NCI-H446 treated with DMSO at 0.1 percent for 48 hours (cell line): ENCODE results near the gene KNDC1.
"Not testable (repeated sequence)": the region's sequence is repeated elsewhere in the genome, so short reads cannot be mapped to it uniquely, and the experiment has no call there.

Source experiments
- DNase-seq: peaks from one replicate; lab custom pipeline; 2025; lab: John Stamatoyannopoulos, UW

KNDC1 gene

GRCh38 chr10:133224756-133225372 lies 64.8 kb downstream of the KNDC1 start:
- DNase-seq: no peak

GRCh38 chr10:133225707-133226191 lies 65.7 kb downstream of the KNDC1 start:
- no peak for DNase-seq

DNA sequence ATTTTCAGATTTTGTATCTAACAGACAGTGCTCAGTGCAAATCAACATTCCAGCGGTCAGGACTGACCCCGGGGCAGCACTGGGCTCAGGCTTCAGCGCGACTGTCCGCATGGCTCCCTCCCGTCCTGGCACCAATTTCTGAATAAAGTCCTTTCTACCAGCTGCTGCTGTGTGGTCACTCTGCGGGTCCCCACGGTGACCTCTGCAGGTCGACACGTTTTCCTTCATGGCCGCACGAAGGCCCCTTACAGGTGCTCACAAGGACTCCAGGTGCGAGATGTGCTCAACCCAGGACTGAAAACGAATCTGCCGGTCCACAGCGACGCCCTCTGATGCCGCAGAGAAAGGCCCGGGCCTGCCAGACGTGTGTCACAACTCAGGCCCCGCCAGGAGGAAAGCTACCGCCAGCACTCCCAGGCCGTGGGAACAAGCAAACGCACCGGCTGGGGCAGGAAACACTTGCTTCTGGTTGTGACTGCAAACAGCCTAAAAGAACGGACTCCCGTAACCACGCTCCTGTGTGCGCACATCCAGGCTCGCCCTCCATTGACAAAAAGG lies 66.3 kb downstream of the KNDC1 start:
- no peak for DNase-seq

DNA sequence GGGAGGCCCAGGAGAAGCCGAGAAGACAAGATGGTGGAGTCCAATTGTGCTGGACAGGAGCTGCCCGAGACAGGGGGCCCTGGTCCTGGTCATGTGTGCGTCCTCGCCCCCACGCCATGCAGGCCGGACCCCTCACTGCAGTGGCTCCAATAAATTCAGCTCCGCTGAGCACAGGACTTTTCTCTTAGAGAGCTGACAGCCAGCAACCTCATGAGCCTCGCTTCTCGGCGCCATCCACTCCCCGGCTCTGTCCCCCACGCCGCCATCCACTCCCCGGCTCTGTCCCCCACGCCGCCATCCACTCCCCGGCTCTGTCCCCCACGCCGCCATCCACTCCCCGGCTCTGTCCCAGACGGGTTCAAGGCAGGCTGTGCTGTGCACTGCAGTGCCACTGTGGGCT lies 67.2 kb downstream of the KNDC1 start:
- DNase-seq: no peak

DNA sequence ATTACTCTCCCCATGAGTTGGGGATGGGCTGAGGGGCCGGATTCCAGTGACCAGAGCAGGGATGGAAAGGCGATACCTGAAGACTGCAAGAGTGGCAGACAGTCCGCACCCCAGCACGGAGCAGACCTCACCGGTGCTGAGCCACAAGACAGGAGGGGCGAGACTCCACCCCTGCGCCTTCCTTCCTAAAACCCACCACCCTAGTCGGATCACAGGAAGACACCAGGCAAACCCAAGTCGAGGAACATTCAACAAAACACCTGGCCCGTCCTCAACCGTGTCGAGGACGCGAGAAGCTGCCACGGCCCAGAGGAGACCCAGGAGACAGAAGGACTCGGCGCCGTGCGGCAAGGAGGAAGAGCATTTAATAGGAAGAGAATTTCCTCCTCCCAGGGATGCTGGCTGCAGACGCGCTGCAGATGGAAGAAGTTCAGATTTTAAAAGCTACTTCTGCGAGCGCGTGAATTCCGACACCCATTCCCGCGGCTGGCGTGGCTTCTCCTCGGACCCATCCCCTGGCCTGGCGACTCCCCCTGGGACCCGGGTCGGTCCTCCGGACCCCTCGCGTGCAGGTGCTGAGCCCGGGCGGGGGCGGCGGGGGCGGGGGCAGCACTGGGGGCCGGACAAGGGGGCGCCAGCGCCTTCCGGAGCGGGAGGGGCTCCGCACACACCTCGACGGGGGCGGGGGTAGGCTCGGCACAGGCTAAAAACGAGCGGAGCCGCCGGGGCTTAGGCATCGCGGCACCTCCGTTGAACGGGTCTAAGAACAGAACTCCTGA lies 69.4 kb downstream of the KNDC1 start:
- no peak for DNase-seq

- DNase-seq: no peak
These were observed 70.0 kb downstream of the KNDC1 start, which contains the start of gene UTF1 for GRCh38 chr10:133230044-133230361. Gene UTF1 (plus strand): TSS chr10:133230217. CDS start chr10:133230289, 72 bp downstream.

DNA sequence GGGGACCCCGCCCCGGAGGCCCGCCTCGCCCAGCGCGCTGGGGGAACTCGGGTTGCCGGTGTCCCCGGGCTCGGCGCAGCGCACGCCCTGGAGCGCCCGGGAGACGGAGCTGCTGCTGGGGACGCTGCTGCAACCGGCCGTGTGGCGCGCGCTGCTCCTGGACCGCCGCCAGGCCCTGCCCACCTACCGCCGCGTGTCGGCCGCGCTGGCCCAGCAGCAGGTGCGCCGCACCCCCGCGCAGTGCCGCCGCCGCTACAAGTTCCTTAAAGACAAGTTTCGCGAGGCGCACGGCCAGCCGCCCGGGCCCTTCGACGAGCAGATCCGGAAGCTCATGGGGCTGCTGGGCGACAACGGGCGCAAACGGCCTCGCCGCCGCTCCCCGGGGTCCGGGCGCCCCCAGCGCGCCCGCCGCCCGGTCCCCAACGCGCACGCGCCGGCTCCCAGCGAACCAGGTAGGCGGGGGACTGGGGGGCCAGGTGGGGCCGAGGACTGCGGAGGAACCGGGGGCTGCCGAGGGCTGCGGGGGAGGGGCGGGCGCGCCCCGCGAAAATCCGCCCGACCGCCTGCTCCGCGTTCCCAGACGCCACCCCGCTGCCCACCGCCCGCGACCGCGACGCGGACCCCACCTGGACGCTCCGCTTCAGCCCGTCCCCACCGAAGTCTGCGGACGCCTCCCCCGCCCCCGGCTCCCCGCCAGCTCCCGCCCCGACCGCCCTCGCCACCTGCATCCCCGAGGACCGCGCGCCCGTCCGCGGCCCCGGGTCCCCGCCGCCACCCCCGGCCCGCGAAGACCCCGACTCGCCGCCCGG lies 70.6 kb downstream of the KNDC1 start:
- DNase-seq: no peak

- DNase-seq: no peak
These were observed 71.4 kb downstream of the KNDC1 start for GRCh38 chr10:133231244-133231945.

DNA sequence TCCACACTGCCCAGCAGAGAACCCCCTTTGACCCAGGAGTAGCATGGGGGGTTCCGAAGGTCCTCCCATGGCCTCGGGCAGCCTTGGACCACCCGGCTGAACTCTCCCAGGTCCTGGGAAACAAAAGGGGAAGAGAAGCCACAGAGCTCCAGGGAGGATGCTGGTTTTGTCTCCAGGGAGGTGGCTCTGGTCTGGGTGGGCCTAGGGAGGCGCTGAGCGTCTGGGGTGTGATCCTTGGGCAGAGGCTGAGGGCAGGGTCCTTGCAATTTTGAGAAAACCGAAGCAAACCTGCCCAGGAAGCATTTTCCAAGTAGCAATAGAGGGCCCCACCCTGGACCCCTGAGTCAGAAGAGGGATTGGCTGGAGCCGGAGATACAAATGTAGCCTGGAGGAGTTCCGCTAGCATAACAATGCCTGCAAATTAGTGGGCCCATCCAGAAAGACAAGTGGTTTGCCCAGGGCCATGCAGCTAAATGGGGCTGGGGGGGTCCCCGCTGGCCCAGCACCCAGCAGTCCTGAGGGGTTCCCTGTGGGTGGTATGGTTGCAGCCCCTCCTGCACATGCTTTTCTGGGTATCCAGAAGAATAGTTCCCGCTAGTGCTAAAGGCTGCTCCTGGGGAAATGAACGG lies 72.0 kb downstream of the KNDC1 start:
- no peak for DNase-seq

DNA sequence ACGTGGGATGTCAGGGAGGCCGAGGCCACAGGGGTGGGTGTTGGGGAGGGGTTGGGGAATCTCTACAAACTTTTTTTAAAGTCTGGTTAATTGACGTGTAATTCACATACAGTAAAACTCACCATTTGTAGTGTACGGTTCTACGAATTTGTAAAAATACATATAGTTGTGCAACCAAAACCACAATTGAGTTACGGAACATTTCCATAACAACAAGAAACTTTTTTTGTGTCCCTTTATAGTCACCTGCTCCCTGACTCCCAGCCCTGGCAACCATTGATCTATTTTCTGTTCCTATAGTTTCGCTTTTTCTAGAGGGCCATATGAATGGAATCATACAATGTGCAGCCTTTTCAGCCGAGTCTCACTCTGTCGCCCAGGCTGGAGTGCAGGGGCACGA lies 74.8 kb downstream of the KNDC1 start:
- not testable (repeated sequence) for DNase-seq

DNA sequence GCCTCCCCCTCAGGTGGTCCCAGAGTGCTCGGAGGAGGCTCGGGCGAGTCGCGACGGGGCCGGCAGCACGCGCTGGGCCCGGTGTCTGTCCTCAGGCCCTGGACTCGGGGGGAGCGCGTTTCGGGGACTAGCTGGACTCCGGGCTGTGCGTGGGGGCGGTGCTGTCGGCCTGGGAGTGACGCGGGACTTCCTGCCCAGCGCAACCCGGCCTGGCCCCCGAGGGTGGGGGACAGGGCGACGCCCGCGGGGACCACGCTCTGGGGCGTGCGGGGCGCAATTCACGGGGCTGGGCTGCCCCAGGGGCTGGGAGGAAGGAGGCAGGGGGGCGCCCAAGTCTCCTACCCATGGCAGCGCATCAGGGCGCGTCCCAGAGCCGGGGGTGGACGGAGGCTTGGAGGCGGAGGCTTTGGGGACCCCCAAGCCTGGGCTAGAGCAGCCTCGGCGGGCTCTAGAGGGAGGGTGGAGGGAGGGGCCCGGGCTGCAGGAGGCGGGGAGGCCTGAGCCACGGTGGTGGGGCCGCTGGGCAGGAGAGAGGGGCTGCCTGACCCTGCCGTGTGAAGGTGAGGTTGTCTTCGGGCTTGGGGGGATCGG lies 75.3 kb downstream of the KNDC1 start:
- no peak for DNase-seq

DNA sequence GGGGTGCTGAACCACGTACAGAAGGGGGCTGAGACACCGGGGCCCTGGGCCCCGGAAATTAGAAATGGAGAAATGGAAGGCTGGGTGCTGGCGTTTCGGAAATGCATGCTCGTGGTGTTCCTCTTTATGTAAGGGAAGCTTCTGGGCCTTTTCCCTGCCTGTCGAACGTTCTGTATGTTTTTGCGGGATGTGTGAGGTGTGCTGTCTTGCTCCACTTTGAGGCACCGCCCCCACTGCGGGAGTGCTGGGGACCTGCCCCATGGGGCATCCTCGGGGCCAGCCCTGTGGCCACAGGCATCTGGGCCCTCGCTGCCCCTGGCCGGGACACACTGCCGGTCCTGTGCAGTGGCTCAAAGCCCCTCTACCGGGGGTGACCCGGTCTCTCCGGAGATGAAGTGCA lies 75.9 kb downstream of the KNDC1 start:
- DNase-seq: no peak

GRCh38 chr10:133236401-133237240 lies 76.6 kb downstream of the KNDC1 start:
- no peak for DNase-seq

DNA sequence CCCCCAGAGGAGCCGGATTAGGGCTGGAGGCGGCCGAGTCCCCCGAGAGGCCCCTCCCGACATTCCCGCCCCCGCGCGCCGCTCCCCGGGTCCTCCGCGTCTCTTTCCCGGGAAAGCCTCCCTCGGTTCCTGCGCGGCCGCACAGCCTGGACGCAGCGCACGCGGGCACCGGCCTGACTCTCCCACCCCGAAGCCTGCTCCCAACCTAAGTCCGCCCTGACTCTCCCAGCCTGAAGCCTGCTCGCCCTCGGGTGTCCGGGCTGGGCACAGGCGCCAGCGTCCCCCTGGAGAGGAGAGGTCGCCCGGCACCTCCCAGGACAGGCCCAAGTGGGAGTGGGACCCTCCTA lies 77.2 kb downstream of the KNDC1 start:
- DNase-seq: no peak

GRCh38 chr10:133237588-133238465 lies 77.8 kb downstream of the KNDC1 start, which contains the start of gene VENTX:
Gene VENTX (plus strand): TSS chr10:133237855. CDS start chr10:133237915, 60 bp downstream.
- no peak for DNase-seq

DNA sequence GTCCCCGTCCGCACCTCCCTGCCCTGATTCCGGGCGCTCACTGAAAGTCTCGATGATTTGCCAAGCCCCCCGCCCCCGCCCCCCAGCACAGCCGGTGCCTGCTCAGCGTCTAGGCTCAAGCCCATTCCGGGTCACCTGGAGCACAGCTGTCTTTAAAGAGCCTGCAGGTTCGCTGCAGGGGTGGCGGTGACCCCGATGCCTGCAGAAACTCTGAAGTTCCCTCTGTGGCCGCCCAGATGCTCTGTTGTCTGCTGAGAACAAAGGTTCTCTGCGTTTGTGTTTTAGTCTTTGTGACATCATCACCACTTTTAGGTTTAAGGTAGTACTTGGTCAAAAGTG lies 78.4 kb downstream of the KNDC1 start:
- DNase-seq: no peak

DNA sequence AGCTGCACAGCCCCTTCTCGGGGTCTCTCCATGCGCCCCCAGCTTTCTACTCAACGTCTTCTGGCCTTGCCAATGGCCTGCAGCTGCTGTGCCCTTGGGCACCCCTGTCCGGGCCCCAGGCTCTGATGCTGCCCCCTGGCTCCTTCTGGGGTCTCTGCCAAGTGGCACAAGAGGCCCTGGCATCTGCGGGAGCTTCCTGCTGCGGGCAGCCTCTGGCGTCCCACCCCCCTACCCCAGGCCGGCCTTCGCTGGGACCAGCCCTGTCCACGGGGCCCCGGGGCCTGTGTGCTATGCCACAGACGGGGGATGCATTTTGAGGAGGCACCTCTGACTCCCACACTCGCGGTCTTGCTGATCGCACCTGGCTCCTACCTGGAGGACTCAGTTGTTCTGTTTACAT lies 80.0 kb downstream of the KNDC1 start:
- no peak for DNase-seq

GRCh38 chr10:133241501-133242205 lies 81.6 kb downstream of the KNDC1 start:
- DNase-seq: no peak
